ENCODE data around the gene ATP2C2. TPM values are rescaled to one million over a fixed set of nuclear protein-coding genes. Genes with fewer than 3 reads are reported as not detected.
"Not testable (repeated sequence)": the region's sequence is repeated elsewhere in the genome, so short reads cannot be mapped to it uniquely, and the experiment has no call there.

The ATP2C2 gene
- total RNA-seq, 2 donors from 2014 or later, result not detected

DNA sequence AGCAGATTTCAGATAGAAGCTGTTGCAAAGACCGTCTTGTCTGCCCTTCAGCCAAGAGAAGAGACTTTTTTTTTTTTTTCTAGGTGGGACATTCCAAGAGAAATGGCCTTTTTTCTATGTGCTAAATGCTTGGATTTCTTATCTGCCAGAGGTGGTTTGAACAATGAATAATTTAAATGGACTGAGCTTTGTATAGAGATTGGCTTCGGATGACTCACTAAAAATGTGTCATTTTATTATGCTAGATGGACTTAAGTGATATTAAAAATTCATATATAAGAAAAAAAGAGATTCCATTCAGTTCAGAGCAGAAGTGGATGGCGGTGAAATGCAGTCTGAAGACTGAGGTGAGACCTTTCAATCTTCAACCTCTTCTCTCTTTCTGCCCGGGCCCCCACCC, 77.7 kb downstream of the ATP2C2 start:
- H3K27me3 Mint-ChIP-seq, result peaks cover 12% of the 10 kb centered on the region
- H3K4me3 Mint-ChIP-seq, result no peak overlapping the region
- no peaks in the 10 kb centered on the region for H3K4me1 Mint-ChIP-seq
- no peaks in the 10 kb centered on the region for H3K9me3 Mint-ChIP-seq
- ATAC-seq (replicated peaks), result no peak
- no peak overlapping the region for H3K27ac Mint-ChIP-seq
- no peaks in the 10 kb centered on the region for H3K36me3 Mint-ChIP-seq (ENCODE audit: low read depth)

DNA sequence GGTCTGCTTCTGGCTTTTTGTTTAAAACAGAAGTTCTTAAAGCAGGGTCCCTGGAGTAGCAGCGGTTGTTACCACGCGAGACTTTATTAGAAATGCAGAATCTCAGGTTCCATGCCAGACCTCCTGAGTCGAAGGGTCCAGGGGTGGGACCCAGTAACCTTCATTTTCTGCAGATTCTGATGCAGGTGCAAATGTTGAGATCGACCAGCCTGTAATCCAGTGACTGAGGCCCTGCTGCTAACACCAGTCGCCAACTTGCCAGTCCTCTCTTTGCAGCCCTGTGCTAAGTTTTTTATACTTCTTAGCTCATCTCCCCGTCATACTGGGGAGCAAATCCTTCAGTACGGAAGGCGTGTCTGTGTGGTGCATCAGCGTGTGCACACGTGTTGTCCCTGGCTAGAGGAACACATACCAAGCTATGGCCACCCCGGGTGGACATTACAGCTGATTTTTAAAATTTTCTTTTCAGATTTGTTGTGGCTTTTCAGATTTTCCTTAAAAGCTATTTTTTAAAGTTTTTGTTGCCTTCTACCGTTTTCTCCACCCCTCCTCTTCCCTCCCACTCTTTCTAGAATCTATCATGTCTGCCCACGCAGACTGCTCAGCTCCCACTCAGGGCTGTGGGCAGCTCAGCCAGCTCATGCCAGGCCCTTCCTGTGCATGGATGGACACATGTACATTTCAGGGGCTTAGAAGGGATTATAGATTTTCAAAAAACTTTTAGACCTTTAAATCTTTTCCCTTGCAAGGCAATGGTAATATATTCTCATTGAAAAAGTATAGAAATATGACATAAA, 78.5 kb downstream of the ATP2C2 start:
- H3K27me3 Mint-ChIP-seq, result peaks cover 9% of the 10 kb centered on the region
- H3K4me1 Mint-ChIP-seq, result no peaks in the 10 kb centered on the region
- no peak overlapping the region for H3K4me3 Mint-ChIP-seq
- ATAC-seq (replicated peaks), result no peak
- no peaks in the 10 kb centered on the region for H3K9me3 Mint-ChIP-seq
- H3K27ac Mint-ChIP-seq, result no peak overlapping the region
- no peaks in the 10 kb centered on the region for H3K36me3 Mint-ChIP-seq (ENCODE audit: low read depth)

DNA sequence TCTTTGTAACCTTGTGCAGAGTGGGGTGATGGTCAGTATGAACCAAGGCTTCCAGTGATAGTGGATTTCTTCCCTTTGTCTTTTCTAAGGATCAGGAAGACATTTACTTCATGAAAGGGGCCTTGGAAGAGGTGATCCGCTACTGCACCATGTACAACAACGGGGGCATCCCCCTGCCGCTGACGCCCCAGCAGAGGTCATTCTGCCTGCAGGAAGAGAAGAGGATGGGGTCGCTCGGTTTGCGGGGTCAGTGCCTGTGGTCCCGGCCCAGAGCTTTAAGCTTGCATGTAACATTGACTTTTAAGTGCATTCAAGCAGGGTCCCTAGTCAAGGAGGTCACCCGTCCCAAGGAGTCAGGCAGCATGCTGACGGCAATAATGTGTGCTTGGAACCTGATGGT, 80.1 kb downstream of the ATP2C2 start:
- Mint-ChIP-seq H3K4me3 (no peak overlapping the region), H3K27ac (no peak overlapping the region), H3K27me3 (peaks cover 6% of the 10 kb centered on the region), H3K36me3 (ENCODE audit: low read depth) (no peaks in the 10 kb centered on the region), H3K9me3 (no peaks in the 10 kb centered on the region), H3K4me1 (no peaks in the 10 kb centered on the region)
- no peak for ATAC-seq (replicated peaks)

DNA sequence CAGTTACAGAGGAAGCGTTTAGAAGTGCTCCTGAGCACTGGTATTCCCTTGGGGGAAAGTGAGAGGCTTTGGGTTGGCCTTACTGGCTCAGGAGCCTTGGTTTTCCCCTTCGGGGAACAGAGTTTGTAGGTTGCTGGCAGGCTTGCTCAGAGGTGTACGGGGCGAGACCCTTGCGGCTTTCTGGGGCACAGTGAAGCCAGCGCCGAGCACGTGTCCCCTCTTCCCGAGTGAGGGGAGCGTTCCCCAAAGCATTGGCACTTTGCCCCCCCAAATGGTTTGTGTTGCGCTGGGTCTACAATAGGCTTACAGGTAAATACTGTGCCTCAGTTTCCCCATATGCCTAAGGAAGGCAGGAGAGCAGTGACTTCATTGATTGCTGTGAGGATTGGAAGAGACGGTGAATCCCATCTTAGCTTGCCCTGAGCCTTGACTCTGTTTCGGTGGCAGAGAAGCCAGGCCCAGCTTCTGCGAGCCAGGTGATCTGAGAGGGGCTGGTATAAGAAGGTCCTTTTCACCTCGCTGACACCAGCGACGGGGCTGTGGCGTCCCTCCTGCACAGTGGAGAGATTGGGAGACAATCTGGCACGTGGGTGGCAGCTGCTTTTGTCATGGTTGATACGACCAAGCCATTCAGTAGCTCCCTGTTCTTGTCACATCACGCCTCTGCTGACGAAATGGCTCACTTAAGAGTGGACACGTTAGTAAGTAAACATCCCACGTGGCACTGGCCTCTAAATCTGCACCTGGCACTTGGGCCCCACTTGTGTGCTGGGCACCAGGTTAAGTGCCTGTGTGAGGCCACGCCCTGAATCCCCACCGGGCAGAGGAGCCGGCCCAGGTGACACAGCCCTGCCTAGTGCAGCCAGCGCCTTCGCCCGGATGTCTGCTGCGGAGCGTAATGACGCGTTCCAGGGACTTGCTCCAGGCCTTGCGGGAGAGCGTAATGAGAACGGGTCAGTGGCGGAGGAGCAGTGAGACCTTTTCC, 81.1 kb downstream of the ATP2C2 start:
- no peak for ATAC-seq (replicated peaks)
- Mint-ChIP-seq H3K36me3 (ENCODE audit: low read depth) (no peaks in the 10 kb centered on the region), H3K9me3 (no peaks in the 10 kb centered on the region), H3K27me3 (peaks cover 3% of the 10 kb centered on the region), H3K27ac (no peak overlapping the region), H3K4me3 (no peak overlapping the region), H3K4me1 (no peaks in the 10 kb centered on the region)

DNA sequence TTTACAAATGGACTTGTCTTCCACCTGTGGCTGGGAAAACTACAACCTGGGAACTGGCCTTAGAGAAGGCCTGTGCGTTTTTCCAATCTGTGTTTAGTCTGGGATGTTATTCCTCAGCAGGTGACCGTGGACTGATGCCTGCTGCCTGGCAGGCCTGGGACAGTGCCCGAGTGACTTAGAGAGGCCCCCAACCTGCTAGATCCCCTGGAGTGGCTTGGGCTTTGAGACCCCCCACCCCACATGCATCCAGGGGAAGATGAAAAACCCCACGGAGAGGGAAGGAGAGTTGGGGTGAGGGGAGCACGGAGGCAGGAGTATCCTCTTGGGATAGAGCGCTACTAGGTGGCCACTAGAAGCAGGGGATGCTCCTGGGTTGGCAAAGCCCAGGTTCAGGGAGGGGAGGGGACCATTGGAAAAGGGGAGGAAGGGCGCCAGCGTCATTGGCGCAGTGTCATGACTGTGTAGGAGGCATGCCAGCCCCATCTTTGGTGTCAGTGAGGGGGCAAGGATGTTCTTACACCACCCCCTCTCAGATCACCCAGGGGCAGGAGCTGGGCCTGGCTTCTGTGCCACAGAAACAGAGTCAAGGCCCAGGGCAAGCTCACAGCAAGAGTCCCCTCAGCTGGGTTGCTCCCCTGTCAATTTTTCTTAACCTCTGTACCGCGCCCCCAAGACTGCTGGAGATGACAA, 82.0 kb downstream of the ATP2C2 start:
- no peaks in the 10 kb centered on the region for H3K9me3 Mint-ChIP-seq
- no peak overlapping the region for H3K4me3 Mint-ChIP-seq
- H3K36me3 Mint-ChIP-seq (ENCODE audit: low read depth), result no peaks in the 10 kb centered on the region
- H3K4me1 Mint-ChIP-seq, result no peaks in the 10 kb centered on the region
- no peak for ATAC-seq (replicated peaks)
- H3K27ac Mint-ChIP-seq, result no peak overlapping the region
- H3K27me3 Mint-ChIP-seq, result peaks cover 3% of the 10 kb centered on the region

DNA sequence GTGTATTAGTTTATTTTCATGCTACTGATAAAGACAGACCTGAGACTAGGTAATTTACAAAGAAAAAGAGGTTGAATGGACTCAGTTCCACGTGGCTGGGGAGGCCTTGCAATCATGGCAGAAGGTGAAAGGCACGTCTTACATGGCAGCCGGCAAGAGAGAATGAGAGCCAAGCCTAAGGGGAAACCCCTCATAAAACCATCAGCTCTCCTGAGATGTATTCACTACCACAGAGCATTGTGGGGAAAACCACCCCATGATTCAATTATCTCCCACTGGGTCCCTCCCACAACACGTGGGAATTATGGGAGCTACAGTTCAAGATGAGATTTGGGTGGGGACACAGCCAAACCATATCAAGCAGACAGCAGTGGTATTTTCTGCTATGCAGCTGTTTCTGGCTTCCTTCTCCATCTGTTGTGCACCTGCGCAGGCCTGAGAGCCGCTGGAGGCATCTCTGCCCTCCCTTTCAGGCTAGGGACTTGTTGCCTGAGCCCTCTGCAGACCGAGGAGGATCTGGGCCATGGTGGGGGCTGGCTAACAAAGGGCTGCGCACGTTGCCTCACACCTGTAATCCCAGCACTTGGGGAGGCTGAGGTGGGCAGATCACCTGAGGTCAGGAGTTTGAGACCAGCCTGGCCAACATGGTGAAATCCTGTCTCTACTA, 82.8 kb downstream of the ATP2C2 start:
- not testable (repeated sequence) for H3K4me3 Mint-ChIP-seq
- peak; percentile 70 for ATAC-seq (replicated peaks)

DNA sequence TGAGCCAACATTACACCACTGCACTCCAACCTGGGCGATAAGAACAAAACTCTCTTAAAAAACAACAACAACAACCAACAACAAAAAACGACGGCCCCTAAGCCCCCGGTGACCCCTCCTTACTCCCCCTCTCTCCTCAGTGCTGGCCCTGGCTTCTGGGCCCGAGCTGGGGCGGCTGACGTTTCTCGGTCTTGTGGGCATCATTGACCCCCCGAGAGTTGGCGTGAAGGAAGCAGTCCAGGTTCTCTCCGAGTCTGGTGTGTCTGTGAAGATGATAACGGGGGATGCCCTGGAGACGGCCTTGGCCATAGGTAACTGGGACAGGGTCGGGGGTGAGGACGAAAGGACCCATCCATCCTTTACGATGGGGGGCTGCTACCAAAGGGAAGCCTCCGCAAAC, 83.4 kb downstream of the ATP2C2 start:
- ATAC-seq (replicated peaks), result no peak
- Mint-ChIP-seq H3K36me3 (ENCODE audit: low read depth) (no peaks in the 10 kb centered on the region), H3K4me1 (no peaks in the 10 kb centered on the region), H3K9me3 (no peaks in the 10 kb centered on the region), H3K27me3 (peaks cover 3% of the 10 kb centered on the region), H3K4me3 (no peak overlapping the region), H3K27ac (no peak overlapping the region)

More for the DNA sequence above, 82.8 kb downstream of the ATP2C2 start:
- H3K9me3 Mint-ChIP-seq; H3K27me3 Mint-ChIP-seq; H3K36me3 Mint-ChIP-seq (ENCODE audit: low read depth); H3K27ac Mint-ChIP-seq; H3K4me1 Mint-ChIP-seq: not testable (repeated sequence)

DNA sequence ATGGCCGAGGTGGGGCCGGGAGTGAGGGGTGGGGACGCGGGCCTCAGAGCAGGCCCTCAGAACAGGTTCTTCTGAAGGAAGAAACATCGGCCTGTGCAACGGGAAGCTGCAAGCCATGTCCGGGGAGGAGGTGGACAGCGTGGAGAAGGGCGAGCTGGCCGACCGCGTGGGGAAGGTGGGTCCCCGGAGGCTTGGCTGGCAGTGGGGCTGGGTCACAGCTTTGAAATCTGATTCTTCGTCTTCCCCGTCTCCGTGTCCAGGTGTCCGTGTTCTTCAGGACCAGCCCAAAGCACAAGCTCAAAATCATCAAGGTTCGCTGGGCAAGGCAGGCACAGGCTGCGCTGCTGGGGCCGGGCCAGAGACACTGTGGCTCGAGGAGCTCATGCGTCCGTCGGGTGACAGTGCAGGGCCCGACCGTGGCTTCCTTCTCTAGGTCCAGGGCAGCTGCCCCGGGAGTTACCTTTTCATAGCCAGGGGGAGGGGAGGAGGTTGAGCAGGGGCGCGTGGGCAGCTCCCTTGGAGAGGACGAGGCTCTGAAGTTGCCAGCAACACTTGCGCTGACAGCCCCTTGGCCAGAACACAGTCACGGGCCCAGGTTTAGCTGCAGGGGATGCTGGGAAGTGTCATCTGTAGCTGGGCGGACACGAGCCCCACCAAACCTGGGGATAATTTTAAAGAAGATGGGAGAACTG, 84.9 kb downstream of the ATP2C2 start:
- H3K36me3 Mint-ChIP-seq (ENCODE audit: low read depth), result no peaks in the 10 kb centered on the region
- peaks cover 2% of the 10 kb centered on the region for H3K27me3 Mint-ChIP-seq
- no peak overlapping the region for H3K27ac Mint-ChIP-seq
- H3K4me1 Mint-ChIP-seq, result no peaks in the 10 kb centered on the region
- H3K4me3 Mint-ChIP-seq, result no peak overlapping the region
- H3K9me3 Mint-ChIP-seq, result no peaks in the 10 kb centered on the region
- ATAC-seq (replicated peaks), result no peak

DNA sequence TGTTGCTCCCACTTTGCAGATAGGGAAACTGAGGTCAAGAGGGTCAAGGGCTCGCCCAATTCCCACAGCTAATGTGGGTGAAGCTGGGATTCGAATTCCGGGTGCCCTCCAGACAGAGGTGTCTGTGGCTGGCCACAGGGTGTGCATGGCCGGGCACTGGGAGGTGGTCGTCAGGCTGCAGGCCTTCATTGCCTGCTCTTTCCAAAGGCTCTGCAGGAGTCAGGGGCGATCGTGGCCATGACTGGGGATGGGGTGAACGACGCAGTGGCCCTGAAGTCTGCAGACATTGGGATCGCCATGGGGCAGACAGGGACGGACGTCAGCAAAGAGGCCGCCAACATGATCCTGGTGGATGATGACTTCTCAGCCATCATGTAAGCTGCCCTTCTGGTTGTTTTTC, 86.3 kb downstream of the ATP2C2 start:
- Mint-ChIP-seq H3K9me3 (no peaks in the 10 kb centered on the region), H3K4me1 (no peaks in the 10 kb centered on the region), H3K4me3 (no peak overlapping the region), H3K27me3 (no peaks in the 10 kb centered on the region), H3K27ac (no peak overlapping the region), H3K36me3 (ENCODE audit: low read depth) (no peaks in the 10 kb centered on the region)
- no peak for ATAC-seq (replicated peaks)

DNA sequence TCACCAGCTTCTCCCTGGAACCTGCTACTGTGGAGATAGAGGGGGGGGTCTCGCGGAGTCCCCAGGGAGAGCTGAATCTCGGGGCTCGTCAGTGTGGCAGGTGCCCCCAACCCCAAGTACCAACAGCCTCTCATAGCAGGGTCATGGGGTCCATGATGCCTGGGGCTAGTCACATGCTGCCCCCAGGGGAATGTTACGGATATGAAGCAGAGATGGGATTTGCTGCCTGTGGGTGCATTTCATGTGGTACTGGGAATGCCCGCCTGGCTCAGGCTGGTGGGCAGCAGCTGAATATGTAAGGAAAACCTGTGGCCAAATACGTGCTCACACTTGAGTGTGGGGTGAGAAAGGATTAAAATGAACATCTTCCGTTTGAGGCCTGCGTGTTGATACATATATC, 86.7 kb downstream of the ATP2C2 start:
- no peak overlapping the region for H3K4me3 Mint-ChIP-seq
- no peaks in the 10 kb centered on the region for H3K4me1 Mint-ChIP-seq
- H3K9me3 Mint-ChIP-seq, result no peaks in the 10 kb centered on the region
- H3K27ac Mint-ChIP-seq, result no peak overlapping the region
- no peaks in the 10 kb centered on the region for H3K36me3 Mint-ChIP-seq (ENCODE audit: low read depth)
- H3K27me3 Mint-ChIP-seq, result no peaks in the 10 kb centered on the region
- ATAC-seq (replicated peaks), result no peak

DNA sequence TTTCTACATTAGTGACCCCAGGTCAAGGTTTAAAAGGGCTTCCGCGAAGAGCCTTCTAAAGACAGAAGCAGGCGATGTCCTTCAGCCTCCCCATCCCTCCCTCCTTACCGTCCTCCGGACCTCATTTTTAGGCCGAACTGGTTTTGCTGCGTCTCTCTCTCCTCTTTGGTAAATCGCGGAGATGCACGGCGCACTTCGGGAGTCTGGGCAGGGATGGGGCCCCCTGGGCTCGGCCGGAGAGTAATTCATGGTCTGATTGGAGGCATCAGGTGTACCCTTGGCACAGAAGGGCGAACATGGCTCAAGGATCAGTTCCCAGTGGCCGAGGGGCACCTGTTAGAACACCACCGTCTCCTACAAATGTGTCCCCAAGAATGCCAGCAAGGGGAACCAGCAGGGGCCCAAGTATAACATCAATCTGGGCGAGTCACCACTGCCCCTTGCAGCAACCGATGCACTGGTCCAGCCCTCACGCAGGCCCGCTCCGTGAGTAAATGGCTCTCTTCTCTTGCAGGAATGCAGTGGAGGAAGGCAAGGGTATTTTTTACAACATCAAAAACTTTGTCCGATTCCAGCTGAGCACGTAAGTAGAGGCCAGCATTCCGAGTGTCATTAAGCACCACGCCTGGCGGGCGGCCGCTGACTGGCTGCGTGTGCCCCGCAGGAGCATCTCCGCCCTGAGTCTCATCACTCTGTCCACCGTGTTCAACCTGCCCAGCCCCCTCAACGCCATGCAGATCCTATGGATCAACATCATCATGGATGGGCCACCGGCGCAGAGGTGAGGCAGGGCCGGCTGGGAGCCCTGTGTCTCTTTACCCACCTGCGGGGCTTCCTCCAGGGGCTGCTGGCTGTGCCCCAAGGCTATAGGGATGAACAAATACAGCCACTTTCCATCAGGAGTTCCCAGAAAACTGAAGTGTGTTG, 90.5 kb downstream of the ATP2C2 start:
- H3K36me3 Mint-ChIP-seq (ENCODE audit: low read depth), result no peaks in the 10 kb centered on the region
- ATAC-seq (replicated peaks), result no peak
- no peak overlapping the region for H3K4me3 Mint-ChIP-seq
- H3K4me1 Mint-ChIP-seq, result no peaks in the 10 kb centered on the region
- H3K27me3 Mint-ChIP-seq, result no peaks in the 10 kb centered on the region
- no peak overlapping the region for H3K27ac Mint-ChIP-seq
- no peaks in the 10 kb centered on the region for H3K9me3 Mint-ChIP-seq

DNA sequence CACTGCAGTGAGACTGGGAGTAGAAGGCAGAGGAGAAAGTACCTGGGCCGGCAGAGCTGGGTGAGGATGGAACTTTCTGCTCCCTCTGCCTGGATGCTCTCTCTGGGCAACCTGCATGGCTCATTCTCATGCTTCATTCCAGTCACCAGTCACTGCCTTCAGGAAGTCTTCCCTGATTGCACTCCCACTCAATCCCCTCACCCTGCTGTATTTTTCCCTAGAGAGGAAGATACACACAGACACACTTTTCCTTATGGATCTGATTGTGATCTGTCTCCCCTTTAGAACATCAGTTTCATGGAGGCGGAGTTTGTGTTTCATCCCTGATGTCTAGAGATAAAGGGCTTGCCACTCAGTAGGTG, 91.2 kb downstream of the ATP2C2 start:
- Mint-ChIP-seq H3K4me1 (no peaks in the 10 kb centered on the region), H3K27me3 (no peaks in the 10 kb centered on the region), H3K27ac (no peak overlapping the region), H3K4me3 (no peak overlapping the region), H3K9me3 (no peaks in the 10 kb centered on the region), H3K36me3 (ENCODE audit: low read depth) (no peaks in the 10 kb centered on the region)
- no peak for ATAC-seq (replicated peaks)

DNA sequence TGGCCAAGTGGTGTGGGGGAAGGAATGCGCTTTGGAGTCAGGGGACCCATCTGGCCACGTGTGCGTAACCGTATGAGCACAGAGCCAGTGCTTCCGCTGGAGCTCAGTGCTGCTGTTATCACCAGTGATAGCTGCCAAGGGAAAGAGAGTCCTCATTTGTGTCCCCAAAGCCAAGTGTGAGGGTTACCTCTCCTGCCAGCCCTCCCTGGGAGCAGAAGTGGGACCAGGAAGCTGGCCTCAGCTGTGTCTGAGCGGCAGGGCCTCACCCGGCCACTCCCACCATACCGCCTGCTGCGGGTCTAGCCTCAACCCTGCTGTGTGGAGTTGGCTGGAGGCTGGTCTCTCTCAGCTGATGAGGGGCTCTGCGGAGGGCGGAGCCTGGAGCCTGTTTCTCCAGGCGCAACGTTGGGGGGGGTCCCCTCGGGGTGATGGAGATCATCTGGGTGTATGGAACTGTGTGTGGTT, 91.6 kb downstream of the ATP2C2 start:
- Mint-ChIP-seq H3K4me1 (no peaks in the 10 kb centered on the region), H3K27me3 (no peaks in the 10 kb centered on the region), H3K27ac (no peak overlapping the region), H3K36me3 (ENCODE audit: low read depth) (no peaks in the 10 kb centered on the region), H3K9me3 (no peaks in the 10 kb centered on the region), H3K4me3 (no peak overlapping the region)
- ATAC-seq (replicated peaks), result no peak

All from activated T-helper 17 cell treated with anti-CD3 and anti-CD28 coated beads, Interleukin-2, amount 50 U/mL, for 72 hours (primary cell).